H1 (cell line): Measurements from ENCODE around the gene CNNM3. TPM values are rescaled to one million over a fixed set of nuclear protein-coding genes. Genes with fewer than 3 reads are reported as not detected.
A peak's percentile ranks its signal among the peaks of the same experiment; 100 is the strongest.

Source experiments
- CTCF ChIA-PET: fragments of 300-600 bp; sonication (Branson Sonifier 250); formaldehyde crosslinking; loops from one replicate; lab custom pipeline; 2021; ENCODE audit not compliant: partially characterized antibody; lab: Charles Lee
- POLR2A ChIA-PET: fragments of 300-600 bp; sonication (Branson Sonifier 250); formaldehyde crosslinking; loops from one replicate; lab custom pipeline; 2021; ENCODE audit warnings: inconsistent platforms; ENCODE audit not compliant: partially characterized antibody; lab: Charles Lee
- DNase-seq, 2 experiments: peaks; one replicate each; pipeline versions ENCODE4 v3.0.0 to v3.0.0-alpha.2; 2010 to 2022; ENCODE audit warnings: low spot score in 2 of 2, low read depth in 1 of 2, mixed read lengths in 1 of 2
- FAIRE-seq: peaks from 2 replicates; lab custom pipeline; 2011; peaks lifted over from hg19 to GRCh38; lab: Jason Lieb, UNC
- H2AFZ ChIP-seq: 2 replicates; pipeline ENCODE4 v1.8.1; 2012; ENCODE audit warnings: low read length, inconsistent platforms
- H2AK5ac ChIP-seq: 2 replicates; pipeline ENCODE4 v1.6.1; 2013; ENCODE audit warnings: low read depth, low read length
- H2BK120ac ChIP-seq: replicated peaks from 2 replicates; pipeline ENCODE3; 2013; ENCODE audit warnings: low read depth, low read length, inconsistent platforms
- H2BK12ac ChIP-seq: 2 replicates; pipeline ENCODE4 v1.6.1; 2013; ENCODE audit warnings: low read depth, low read length
- H2BK15ac ChIP-seq: 2 replicates; pipeline ENCODE4 v1.6.1; 2013; ENCODE audit warnings: low read length
- H2BK20ac ChIP-seq: 2 replicates; pipeline ENCODE4 v1.6.1; 2013; ENCODE audit warnings: low read length
- H2BK5ac ChIP-seq: 2 replicates; pipeline ENCODE4 v1.6.1; 2013; ENCODE audit warnings: low read depth, low read length
- H3K14ac ChIP-seq: 2 replicates; pipeline ENCODE4 v1.6.1; 2013; ENCODE audit warnings: inconsistent platforms; ENCODE audit not compliant: insufficient read length
- H3K18ac ChIP-seq: 2 replicates; pipeline ENCODE4 v1.6.1; 2013; ENCODE audit warnings: low read length; ENCODE audit errors: extremely low read depth
- H3K23ac ChIP-seq: 2 replicates; pipeline ENCODE4 v1.6.1; 2013; ENCODE audit warnings: inconsistent platforms; ENCODE audit not compliant: insufficient read length
- H3K23me2 ChIP-seq: 2 replicates; pipeline ENCODE4 v1.6.1; 2013; ENCODE audit warnings: low read depth, low read length
- H3K27ac ChIP-seq: 2 replicates; pipeline ENCODE4 v1.6.1; 2011; ENCODE audit warnings: low read depth, low read length, inconsistent platforms
- H3K27me3 ChIP-seq, 4 experiments: replicated peaks in 1 of 4; 1 replicate in 1 of 4; 2 replicates in 3 of 4; pipeline versions ENCODE4 v1.6.1 to v1.8.1; 2011 to 2013; ENCODE audit warnings: low read length in 3 of 4, mild to moderate bottlenecking in 3 of 4, inconsistent platforms in 2 of 4, mixed read lengths in 2 of 4, moderate library complexity in 1 of 4; ENCODE audit not compliant: control insufficient read depth in 3 of 4, insufficient read depth in 3 of 4; ENCODE audit errors: extremely low read depth in 1 of 4
- H3K36me3 ChIP-seq, 4 experiments: 2 replicates each; pipeline versions ENCODE4 v1.6.1 to v1.8.1; 2011 to 2013; ENCODE audit warnings: mild to moderate bottlenecking in 4 of 4, low read length in 3 of 4, moderate library complexity in 2 of 4, control low read depth in 1 of 4, inconsistent platforms in 1 of 4; ENCODE audit not compliant: insufficient read depth in 4 of 4, control insufficient read depth in 2 of 4
- H3K4ac ChIP-seq: replicated peaks from 2 replicates; pipeline ENCODE3; 2013; ENCODE audit warnings: low read length, low read depth, mixed read lengths, inconsistent platforms; ENCODE audit not compliant: insufficient read length
- H3K4me1 ChIP-seq, 4 experiments: replicated peaks in 1 of 4; 1 replicate in 1 of 4; 2 replicates in 3 of 4; pipeline versions ENCODE4 v1.6.1 to v1.8.1; 2011 to 2013; ENCODE audit warnings: low read length in 3 of 4, inconsistent platforms in 2 of 4, mixed read lengths in 1 of 4; ENCODE audit not compliant: insufficient read depth in 4 of 4, control insufficient read depth in 3 of 4
- H3K4me2 ChIP-seq, 2 experiments: 2 replicates each; pipeline versions ENCODE4 v1.6.1 to v1.8.1; 2011 to 2013; ENCODE audit warnings: low read depth in 2 of 2, low read length in 2 of 2, control low read depth in 1 of 2, inconsistent platforms in 1 of 2, mild to moderate bottlenecking in 1 of 2; ENCODE audit not compliant: insufficient read depth in 1 of 2
- H3K4me3 ChIP-seq, 4 experiments: fragments of 200-600, 300-600 bp in 1 of 4; sonication (generic), shearing (Covaris generic), sonication (Bioruptor Twin) in 1 of 4; 2 replicates each; pipeline versions ENCODE4 v1.5.1 to v1.8.1; 2011 to 2016; ENCODE audit warnings: low read length in 4 of 4, low read depth in 3 of 4, control low read depth in 2 of 4, inconsistent platforms in 2 of 4, mild to moderate bottlenecking in 2 of 4, mixed read lengths in 1 of 4, moderate library complexity in 1 of 4; ENCODE audit not compliant: insufficient read depth in 2 of 4; ENCODE audit errors: extremely low read depth in 1 of 4
- H3K56ac ChIP-seq: replicated peaks from 2 replicates; pipeline ENCODE3; 2013; ENCODE audit warnings: low read depth, mild to moderate bottlenecking, mixed read lengths, low read length, inconsistent platforms; ENCODE audit not compliant: insufficient read length
- H3K79me1 ChIP-seq: 2 replicates; pipeline ENCODE4 v1.6.1; 2013; ENCODE audit warnings: low read depth, low read length, control low read depth
- H3K79me2 ChIP-seq, 2 experiments: 2 replicates each; pipeline versions ENCODE4 v1.6.1 to v1.8.1; 2012 to 2013; ENCODE audit warnings: low read length in 2 of 2, mild to moderate bottlenecking in 2 of 2, inconsistent platforms in 1 of 2; ENCODE audit not compliant: insufficient read depth in 2 of 2, control insufficient read depth in 1 of 2
- H3K9ac ChIP-seq, 4 experiments: replicated peaks in 1 of 4; 1 replicate in 1 of 4; 2 replicates in 3 of 4; pipeline versions ENCODE4 v1.6.1 to v1.8.1; 2011 to 2013; ENCODE audit warnings: low read depth in 3 of 4, low read length in 3 of 4, control low read depth in 2 of 4, mild to moderate bottlenecking in 2 of 4, moderate library complexity in 2 of 4, inconsistent platforms in 1 of 4; ENCODE audit errors: extremely low read depth in 1 of 4
- H3K9me3 ChIP-seq, 2 experiments: 2 replicates each; pipeline versions ENCODE4 v1.6.1 to v1.8.1; 2012 to 2013; ENCODE audit warnings: mild to moderate bottlenecking in 2 of 2, moderate library complexity in 2 of 2, control low read depth in 1 of 2, inconsistent platforms in 1 of 2, low read depth in 1 of 2, low read length in 1 of 2, mixed read lengths in 1 of 2; ENCODE audit not compliant: insufficient read depth in 2 of 2
- H4K20me1 ChIP-seq, 2 experiments: replicated peaks in 1 of 2; 2 replicates each; pipeline versions ENCODE3 to v1.8.1; 2011 to 2013; ENCODE audit warnings: inconsistent platforms in 2 of 2, low read length in 2 of 2, mild to moderate bottlenecking in 1 of 2; ENCODE audit not compliant: insufficient read depth in 2 of 2, control insufficient read depth in 1 of 2
- H4K5ac ChIP-seq: 2 replicates; pipeline ENCODE4 v1.6.1; 2013; ENCODE audit warnings: low read length, low read depth, mixed read lengths, inconsistent platforms; ENCODE audit not compliant: insufficient read length
- H4K8ac ChIP-seq: 2 replicates; pipeline ENCODE4 v1.8.0; 2013; ENCODE audit warnings: mild to moderate bottlenecking, moderate library complexity, low read length, inconsistent platforms; ENCODE audit not compliant: insufficient read depth; ENCODE audit errors: extremely low read depth
- H4K91ac ChIP-seq: replicated peaks from 2 replicates; pipeline ENCODE3; 2013; ENCODE audit warnings: low read length, mixed read lengths, inconsistent platforms; ENCODE audit not compliant: insufficient read length
- CREB1 ChIP-seq: IDR thresholded peaks from 2 replicates; pipeline ENCODE4 v1.6.1; 2012; ENCODE audit warnings: inconsistent platforms
- FOSL1 ChIP-seq: IDR thresholded peaks from 2 replicates; pipeline ENCODE4 v1.6.1; 2011; ENCODE audit warnings: mild to moderate bottlenecking, low read depth, low read length, moderate library complexity; ENCODE audit not compliant: insufficient read depth
- POLR2A ChIP-seq, 2 experiments: IDR thresholded peaks; 1 replicate in 1 of 2; 2 replicates in 1 of 2; pipeline ENCODE4 v1.6.1; 2011; ENCODE audit warnings: low read depth in 2 of 2, low read length in 2 of 2, mild to moderate bottlenecking in 2 of 2; ENCODE audit errors: control extremely low read depth in 1 of 2
- WGBS, 2 experiments: shearing (Covaris generic) in 1 of 2; methylation state at CpG; one replicate each; pipeline versions ENCODE4 v1.1.6 to v1.1.7; 2013 to 2015; ENCODE audit warnings: low lambda C conversion rate in 2 of 2, mixed read lengths in 2 of 2, inconsistent platforms in 1 of 2, low coverage in 1 of 2, missing lambda C conversion rate in 1 of 2; ENCODE audit not compliant: insufficient replicate concordance in 2 of 2, insufficient coverage in 1 of 2, insufficient read length in 1 of 2; ENCODE audit errors: extremely low coverage in 1 of 2, missing lambda C conversion rate in 1 of 2; 5-methylcytosine and 5-hydroxymethylcytosine counted together
- polyA plus RNA-seq, 7 experiments: library from polyadenylated mRNA; depleted of rRNA in 3 of 7; stranded (reverse) in 5 of 7; unstranded in 2 of 7; fragments of >200 nt in 5 of 7; fragments of 200-250 nt in 2 of 7; gene quantifications; 1 replicate in 5 of 7; 2 replicates in 1 of 7; 4 replicates in 1 of 7; pipeline versions ENCODE4 v1.2.1 to v1.2.3, GENCODE V29; 2011 to 2013; ENCODE audit warnings: missing spikeins in 2 of 7, mixed read lengths in 2 of 7
- total RNA-seq: library from RNA; stranded (reverse); fragmentation: NEBNext Ultra II Directional; extraction: Animal tissue kit (Norgen Biotek cat#: 25700); gene quantifications from 2 replicates; pipeline ENCODE4 v1.2.1, GENCODE V29; 2021

CNNM3 gene
- total and polyA plus RNA-seq, 2 of the 8 experiments (the other 6 are each of a cell fraction or from before 2014, with no cell fraction given): 29.1 to 29.2 TPM

DNA sequence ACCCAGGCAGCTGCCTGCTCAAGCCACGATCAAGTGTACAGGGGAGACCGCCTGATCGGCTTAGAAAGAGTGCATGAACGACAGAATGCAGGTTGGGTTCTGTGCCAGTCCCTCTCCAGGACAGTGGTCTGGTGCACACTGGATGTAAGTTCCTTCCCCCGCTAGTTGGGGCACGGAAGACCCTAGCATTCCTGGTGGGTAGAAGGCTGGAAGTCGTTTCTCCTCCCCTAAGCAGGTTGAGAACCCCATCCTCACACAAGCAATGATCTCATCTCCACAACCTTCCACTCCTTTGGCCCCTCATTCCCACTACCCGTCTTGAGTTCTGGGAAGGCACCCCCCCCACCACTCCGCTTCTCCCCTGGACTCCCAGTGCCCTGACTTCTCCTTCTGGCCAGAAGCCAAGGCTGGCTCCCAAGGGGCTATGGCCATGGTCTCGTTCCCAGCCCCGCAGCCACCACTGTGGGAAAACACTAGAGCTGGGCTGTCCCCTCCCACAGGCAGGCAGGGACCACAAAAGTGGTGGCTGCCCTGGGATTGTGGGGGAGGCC, 43.1 kb downstream of the CNNM3 start:
- peak overlapping the region; percentile 73; the same call in 1 of the 2 replicates for H2BK5ac ChIP-seq
- H4K20me1 ChIP-seq: peaks cover 12% of the 10 kb centered on the region in 2 experiments
- WGBS, 2 experiments: 48% methylated on average over 11 of the region's 11 CpGs; no CpG with 5 or more reads in 1 of the 2 experiments
- TF ChIP-seq CREB1 (no peak), FOSL1 (no peak), POLR2A (IDR thresholded peaks at IDR 0.05; ENCODE audit: control extremely low read depth in 1 of 2, low read depth in 2 of 2, low read length in 2 of 2) (peak in 1 of 2 experiments; percentile 70; a peak in 1 of 3 replicates)

More for the DNA sequence above, 43.1 kb downstream of the CNNM3 start:
- Histone ChIP-seq H4K91ac (no peak overlapping the region), H3K79me1 (peaks cover 5% of the 10 kb centered on the region; the same call in 1 of the 2 replicates), H4K8ac (no peak overlapping the region; the same call in 1 of the 2 replicates), H3K23ac (no peak overlapping the region), H3K14ac (no peak overlapping the region), H4K5ac (peak overlapping the region; percentile 18), H3K36me3 (peaks cover 12 to 38% (median 29%) of the 10 kb centered on the region in 4 experiments), H3K27ac (no peak overlapping the region), H3K4ac (peak overlapping the region; percentile 6), H2AFZ (no peak overlapping the region), H3K4me1 (peaks cover 3 to 11% (median 8%) of the 10 kb centered on the region in 4 experiments), H3K27me3 (no peaks in the 10 kb centered on the region), H3K4me3 (peak overlapping the region; percentile 12 to 75 (median 56); a peak in 6 of 8 replicates), H2BK20ac (no peak overlapping the region), H3K18ac (peak overlapping the region; percentile 38; the same call in 1 of the 2 replicates), H2BK120ac (no peak overlapping the region), H3K23me2 (peaks cover 10% of the 10 kb centered on the region; the same call in 1 of the 2 replicates), H2AK5ac (no peak overlapping the region), H2BK12ac (peak overlapping the region; percentile 39; the same call in 1 of the 2 replicates), H3K9me3 (no peaks in the 10 kb centered on the region), H3K56ac (no peak overlapping the region), H3K9ac (peak overlapping the region in 1 of 4 experiments; percentile 20; a peak in 2 of 7 replicates), H3K79me2 (peaks cover 0 to 17% of the 10 kb centered on the region in 2 experiments; a peak in 3 of 4 replicates), H3K4me2 (peak overlapping the region; percentile 54 to 71), H2BK15ac (no peak overlapping the region)
- CTCF ChIA-PET: interaction anchor here (0.7 to 8.3 kb wide), 25 partner anchors 9 to 265 kb away, joined by 3 to 89 read pairs (median 8); partner anchors contain the start of gene ANKRD36
- no peak for FAIRE-seq
- POLR2A ChIA-PET: interaction anchor here (0.8 to 5.8 kb wide), 19 partner anchors 9 to 106 kb away, joined by 3 to 49 read pairs (median 7); partner anchors contain the start of genes ANKRD23, CNNM3 and SEMA4C
- DNase-seq: no peak
